Mucosa of gallbladder (tissue), 1 donor: Measurements from ENCODE around the gene PLA1A. TPM values are rescaled to one million over a fixed set of nuclear protein-coding genes. Genes with fewer than 3 reads are reported as not detected.
"Not testable (repeated sequence)": the region's sequence is repeated elsewhere in the genome, so short reads cannot be mapped to it uniquely, and the experiment has no call there.

Experiments
- DNase-seq: peaks from one replicate; pipeline ENCODE4 v3.0.0-alpha.2; 2020; ENCODE audit warnings: low spot score
- total RNA-seq: library from RNA; stranded (reverse); gene quantifications from one replicate; pipeline ENCODE4 v1.2.1, GENCODE V29; 2021
- donor health status: DM: no; HTN: no; CAD: no.

PLA1A gene, protein sequence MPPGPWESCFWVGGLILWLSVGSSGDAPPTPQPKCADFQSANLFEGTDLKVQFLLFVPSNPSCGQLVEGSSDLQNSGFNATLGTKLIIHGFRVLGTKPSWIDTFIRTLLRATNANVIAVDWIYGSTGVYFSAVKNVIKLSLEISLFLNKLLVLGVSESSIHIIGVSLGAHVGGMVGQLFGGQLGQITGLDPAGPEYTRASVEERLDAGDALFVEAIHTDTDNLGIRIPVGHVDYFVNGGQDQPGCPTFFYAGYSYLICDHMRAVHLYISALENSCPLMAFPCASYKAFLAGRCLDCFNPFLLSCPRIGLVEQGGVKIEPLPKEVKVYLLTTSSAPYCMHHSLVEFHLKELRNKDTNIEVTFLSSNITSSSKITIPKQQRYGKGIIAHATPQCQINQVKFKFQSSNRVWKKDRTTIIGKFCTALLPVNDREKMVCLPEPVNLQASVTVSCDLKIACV
- 1.6 TPM for total RNA-seq

DNA sequence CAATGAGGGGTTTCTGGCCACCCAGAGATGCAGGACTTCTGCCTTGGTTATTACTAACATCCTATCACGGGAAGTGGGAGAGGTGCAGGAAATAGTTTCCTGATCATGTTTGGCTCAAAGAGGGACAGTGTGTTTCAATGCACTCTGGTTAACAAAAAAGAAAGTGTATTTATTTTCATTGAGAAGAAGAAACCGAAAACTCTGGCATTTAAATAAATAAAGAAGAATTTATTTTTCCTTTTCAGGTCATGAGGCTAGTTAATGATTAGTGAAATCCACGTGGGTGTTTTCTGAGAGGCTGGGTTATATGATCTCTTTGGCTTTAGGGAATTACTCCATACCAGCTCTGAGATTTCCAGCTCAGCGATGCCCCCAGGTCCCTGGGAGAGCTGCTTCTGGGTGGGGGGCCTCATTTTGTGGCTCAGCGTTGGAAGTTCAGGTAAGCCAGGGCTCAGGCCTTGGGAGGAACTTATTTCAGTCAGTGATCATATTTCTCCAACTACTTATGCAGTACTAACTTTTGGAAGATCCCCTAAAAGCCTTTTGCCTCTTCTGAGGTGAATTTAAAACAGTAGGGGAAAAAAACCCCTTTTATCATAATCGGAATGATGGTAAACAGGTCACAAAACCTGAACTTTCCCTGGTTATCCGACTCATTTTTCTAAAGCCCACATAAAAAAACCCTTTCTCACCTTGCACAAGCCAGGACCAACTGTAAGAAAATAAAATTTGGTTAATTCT is at the start of gene PLA1A:
Gene PLA1A, plus strand, starts transcription at position 338 of the 741 bp plus-strand sequence. Its CDS starts 29 bp downstream, at position 367.
- DNase-seq, result no peak

DNA sequence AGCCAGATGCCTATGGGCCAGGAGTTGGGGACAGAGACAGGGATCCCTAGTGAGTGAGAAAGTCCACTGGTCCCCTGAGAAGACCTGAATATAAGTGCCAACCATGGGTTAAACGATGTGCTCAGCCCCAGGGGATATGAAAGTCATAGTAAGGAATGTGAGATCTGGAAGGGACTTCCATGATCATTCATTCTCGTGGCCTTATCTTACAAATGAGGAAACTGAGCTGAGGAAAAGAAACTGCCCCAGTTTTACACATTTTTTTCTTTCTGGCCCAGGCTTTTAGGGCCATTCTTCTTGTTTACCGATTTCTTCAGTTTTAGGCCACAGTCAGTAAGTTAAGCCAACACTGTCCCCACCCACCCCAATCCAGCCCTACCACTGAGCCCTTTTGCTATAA is 49.3 kb upstream of the PLA1A start:
- DNase-seq, result no peak

DNA sequence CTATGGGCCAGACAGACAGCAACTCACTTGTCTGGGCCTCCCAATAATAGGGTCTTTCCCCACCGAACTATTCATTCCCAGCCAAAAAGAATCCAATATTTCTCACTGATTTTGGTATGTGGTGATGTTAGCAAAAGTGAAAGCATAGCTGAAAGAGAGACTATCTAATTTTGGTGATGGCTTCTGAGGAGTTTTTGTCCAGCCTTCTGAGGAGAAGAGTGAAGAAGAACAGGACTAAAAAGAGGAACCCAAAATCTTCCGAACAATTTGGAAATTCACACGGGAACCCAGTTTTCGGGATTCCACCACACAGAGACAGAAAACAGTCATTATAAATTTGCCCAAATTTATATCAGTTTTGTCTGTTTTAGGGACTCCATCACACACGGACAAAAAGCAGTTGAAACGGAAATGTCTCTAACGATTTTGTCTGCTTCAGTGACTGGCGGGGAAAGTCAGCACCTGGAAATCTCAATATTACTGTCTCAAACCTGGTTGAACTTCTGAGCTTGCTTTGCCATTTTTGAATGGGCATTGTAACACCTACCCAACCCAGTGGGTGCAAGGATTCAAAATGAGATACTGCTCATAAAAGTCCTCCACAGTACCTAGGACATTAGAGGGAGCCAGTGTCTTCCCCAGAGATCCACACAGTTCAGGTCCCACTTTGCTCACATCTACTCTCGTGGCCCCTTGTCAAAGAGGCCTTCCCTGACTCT is 47.3 kb upstream of the PLA1A start:
- DNase-seq, result no peak

DNA sequence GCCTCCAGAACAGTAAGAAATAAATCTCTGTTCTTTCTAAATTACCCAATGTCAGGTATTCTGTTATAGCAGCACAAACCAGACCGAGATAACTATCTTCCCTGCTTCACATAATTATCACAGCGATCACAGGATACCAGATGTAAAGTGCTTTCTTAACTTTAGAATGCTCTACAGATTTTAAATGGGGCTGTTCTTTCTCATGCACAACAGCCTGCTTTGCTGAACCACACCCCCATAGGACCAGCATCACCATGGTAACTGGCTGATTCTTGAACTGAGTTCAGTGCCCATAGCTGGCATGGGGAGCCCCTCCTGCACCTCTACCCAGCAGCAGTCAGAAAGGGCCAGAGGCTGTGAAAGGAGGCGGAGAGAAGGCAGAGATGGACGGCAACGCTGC is 46.1 kb upstream of the PLA1A start:
- DNase-seq, result no peak

DNA sequence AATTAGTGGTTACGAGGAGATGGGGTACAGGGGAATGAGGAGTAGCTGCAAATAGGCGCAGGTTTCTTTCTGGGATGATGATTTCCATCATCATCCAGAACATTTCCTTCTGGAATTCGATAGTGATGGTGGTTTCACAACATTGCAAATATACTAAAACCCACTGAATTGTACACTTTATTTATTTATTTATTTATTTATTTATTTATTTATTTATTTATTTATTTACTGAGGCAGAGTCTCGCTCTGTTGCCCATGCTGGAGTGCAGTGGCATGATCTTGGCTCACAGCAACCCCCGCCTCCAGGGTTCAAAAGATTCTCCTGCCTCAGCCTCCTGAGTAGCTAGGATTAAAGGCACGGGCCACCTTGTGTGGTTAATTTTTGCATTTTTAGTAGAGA is 44.8 kb upstream of the PLA1A start:
- not testable (repeated sequence) for DNase-seq

DNA sequence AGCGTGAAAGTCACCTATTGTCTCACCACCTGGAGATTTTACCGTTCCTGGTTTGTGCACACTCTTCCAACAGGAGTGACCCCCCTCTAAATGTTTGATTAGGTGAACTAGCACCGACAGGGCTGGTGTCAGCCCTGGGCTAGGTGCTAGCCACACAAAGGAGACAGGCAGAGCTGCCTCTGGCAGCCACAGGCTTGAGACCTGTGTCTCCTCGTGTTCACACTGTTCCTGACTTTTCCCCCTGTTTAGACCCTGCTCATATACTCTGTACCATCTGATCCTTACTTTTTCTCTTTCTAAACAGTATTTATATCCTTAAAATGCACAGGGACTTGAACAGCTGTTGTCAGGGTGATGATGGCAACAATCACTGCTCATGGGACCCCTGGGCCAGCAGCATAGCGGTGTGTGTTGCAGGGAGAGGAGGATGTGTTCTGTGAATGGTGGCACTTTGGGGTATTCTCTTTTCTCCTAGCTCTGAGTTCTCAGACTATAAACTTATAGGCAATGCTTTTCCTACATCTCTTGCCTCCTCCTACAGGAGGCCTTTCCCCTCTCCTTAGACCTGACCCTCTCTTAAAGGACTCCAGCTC is 43.8 kb upstream of the PLA1A start:
- DNase-seq, result no peak

DNA sequence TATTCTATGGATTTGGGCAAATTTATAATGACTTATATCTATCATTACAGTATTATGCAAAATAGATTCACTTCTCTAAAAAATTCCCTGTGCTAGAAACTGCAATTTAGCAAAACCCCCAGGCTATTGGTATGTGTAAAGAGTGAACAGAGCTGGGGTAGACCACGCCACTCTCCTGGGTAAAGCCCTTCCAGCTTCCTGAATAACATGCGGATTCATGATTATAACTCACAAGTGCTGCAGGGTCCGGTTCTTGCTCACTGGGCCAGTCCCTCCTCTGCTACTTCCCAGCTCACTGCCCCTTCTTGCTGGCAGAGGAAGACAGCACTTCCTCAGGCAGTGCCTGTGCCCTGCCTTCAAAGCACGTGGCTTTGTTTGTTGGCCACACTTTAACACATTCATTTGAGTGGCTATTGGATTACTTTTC is 42.4 kb upstream of the PLA1A start:
- DNase-seq, result no peak

DNA sequence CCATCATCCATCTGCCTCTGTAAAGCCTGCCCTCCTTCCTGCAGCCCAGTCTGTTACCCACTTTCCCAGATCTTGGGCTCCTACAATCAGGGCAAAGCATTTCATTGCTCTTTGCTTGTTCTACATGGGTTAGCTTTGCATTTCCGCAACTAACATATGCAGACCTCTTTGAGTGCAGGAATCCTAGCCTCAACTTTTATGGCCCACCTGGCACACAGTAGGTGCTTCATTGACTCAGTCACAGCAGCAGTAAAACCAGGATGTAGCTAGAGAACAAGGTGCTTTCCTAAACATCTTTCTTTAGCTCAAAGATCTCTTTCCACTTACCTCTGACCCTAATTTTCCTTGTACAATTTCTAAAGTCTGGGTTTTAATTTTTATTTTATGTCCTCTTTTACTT is 41.8 kb upstream of the PLA1A start:
- DNase-seq, result no peak

DNA sequence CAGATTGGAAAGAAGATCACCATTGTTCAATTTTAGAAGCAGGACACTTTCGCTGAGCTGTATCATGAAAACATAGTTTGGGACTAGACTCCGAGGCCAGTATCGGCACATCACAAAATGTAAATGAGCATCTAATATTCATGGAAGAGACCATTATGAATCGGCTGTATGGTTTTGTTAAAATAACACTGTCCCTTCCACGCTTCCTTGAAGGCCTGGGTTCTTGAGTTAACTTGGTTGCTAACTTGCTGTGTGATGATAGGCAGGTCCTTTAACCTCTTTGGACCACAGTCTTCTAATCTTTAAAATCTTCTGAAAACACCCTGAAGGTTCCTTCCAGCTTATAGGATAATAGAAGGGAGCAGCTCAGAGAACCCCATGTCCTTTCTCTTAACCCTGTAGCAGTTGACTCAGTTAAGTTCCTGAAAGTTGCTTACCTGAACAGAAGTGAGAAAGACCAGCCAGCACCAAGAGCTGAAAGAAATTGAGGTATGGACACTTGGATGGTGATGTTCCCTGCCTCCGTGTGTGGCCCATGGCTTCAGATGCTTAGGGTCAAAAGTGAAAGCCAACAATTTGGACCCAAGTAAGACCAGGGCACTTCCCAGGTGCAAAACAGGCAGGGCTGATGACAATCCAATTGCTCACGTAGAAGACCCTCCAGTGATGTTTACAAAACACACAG is 40.4 kb upstream of the PLA1A start:
- DNase-seq, result no peak

DNA sequence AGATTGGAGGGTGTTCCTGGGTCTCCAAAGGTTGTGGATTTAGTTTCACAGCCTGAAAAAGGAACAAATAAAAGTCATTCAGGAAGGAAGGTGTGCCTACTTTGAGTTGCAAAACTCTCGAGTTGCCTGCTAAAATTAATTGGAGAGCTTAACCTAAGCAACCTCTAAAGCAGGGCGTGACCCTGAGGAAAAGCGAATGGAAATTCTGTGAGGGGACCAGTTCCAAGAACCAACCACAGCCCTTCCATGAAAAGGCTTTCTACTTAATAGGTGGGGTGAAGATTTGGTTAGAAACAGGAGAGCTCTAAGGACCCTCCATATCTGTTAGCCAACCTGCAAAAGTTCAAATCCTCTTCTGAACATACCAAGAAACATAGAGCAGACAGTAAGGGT is 39.8 kb upstream of the PLA1A start:
- DNase-seq, result no peak

DNA sequence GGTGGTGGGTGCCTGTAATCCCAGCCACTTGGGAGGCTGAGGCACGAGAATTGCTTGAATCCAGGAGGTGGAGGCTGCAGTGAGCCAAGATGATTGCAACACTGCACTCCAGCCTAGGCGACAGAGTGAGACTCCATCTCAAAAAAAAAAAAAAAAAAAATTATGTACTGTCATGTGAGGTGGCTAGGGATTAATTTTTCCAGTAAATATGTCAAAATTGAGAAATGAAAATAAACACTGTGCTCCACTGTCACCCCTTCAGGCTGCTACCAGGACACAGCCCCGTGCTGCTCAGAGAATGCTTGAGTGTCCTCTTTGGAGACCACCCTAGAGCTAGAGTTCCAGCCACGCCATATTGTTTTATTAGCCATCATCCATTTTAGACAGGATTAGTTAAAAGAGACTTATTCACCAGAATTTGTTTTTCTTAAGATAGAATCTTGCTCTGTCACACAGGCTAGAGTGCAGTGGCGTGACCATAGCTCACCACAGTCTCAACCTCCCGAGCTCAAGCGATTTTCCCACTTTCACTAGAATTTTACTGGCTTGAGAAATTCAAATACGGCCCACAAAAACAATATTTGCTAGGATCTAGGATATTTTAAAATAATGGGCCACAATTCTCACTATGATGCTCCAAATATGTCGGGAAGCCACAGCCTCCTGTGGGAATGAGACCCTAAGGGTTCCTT is 38.9 kb upstream of the PLA1A start:
- DNase-seq, result no peak

DNA sequence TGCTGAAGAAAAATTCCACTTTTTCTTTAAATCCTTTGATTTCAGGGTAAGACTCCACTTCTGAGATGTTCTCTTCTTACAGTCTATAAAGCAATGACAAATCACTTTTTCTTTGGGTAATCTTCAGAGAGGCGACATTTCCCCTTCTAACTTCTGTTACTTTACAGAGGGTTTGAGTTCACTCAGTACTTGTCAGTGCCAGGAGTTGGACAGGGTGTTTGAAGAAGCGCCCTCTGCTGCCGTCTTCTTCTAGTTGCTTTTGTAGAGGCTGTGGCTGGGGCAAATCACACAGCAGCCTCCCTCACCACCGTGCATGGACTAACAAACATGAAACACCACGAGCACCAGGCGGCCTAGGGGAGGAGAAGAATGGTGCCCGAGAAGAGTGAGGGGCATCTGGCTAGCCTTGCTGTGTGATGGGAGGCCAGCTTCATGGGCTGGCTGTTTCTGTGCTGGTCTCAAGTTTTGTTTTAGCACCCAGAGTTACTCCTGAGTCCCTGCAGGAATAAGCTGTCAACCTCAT is 38.2 kb upstream of the PLA1A start, which contains the start of gene CD80:
Gene CD80, minus strand, starts transcription at position 174 of the 523 bp plus-strand sequence. CDS start 1,886 bp downstream, outside the sequence.
- DNase-seq, result peak; percentile 74

DNA sequence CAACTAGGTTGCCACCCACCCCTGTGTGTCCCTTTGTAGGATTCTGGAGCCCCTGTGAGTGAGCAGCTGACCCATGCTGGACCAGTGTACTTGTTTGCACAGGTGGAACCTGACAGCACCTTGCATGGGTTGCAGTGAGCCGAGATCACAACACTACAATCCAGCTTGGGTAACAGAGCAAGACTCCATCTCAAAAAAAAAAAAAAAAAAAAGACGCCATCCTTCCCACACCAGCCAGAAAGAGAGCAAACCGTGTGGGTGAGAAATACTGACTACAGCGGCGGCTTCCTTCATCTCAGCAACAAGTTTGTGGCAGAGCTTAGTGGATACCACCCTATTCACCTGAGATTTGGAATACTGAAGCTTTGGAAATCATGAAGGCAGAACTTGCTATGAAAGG is 37.5 kb upstream of the PLA1A start:
- no peak for DNase-seq

DNA sequence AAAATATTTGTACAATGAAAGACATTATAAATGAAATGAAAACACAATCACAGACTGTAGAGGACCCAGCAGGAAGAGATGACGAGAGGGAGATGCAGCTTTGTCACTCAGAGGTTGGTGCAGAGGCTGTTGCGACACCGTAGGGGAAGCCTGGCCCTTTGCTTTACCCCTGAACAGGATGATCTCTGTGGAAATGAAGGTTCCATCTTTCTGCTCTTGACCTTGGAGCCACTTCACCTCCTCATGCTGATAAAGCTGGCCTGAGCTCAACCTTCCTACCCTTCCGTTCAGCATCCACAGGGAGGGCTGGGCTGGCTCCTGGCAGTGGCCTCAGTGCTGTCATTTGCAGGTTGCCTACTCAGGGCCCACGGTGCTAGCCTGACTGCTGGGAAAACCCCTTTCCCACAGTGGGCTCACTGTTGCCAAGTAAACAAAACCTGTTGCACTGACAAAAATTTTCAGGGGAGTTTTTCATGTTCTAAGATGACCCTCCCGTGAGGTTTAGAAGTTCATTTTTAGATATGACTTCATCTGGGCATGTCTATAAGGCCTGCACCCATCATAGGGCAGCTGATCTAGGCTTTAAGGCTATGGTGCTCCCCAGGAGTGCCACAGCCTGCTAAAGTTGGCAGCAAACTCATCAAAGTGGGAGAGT is 35.3 kb upstream of the PLA1A start:
- no peak for DNase-seq

DNA sequence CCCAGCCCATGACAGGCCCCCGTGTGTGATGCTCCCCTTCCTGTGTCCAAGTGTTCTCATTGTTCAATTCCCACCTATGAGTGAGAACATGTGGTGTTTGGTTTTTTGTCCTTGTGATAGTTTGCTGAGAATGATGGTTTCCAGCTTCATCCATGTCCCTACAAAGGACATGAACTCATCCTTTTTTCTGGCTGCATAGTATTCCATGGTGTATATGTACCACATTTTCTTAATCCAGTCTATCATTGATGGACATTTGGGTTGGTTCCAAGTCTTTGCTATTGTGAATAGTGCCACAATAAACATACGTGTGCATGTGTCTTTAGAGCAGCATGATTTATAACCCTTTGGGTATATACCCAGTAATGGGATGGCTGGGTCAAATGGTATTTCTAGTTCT is 34.4 kb upstream of the PLA1A start:
- not testable (repeated sequence) for DNase-seq

DNA sequence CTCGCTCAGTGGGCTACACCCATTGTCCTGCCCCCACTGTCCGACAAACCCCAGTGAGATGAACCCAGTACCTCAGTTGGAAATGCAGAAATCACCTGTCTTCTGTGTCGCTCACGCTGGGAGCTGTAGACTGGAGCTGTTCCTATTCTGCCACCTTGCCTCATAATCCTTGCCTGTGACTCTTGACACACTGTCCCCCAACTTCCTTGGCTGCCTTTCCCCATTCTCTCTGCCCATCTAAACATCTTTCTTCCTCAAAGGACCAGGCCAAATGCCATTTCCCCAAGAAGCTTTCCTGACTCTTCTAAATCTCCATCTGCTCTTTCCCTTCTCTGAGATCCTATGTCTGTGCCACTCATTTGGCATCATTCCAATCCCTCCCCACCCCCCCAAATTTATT is 28.5 kb upstream of the PLA1A start:
- no peak for DNase-seq

DNA sequence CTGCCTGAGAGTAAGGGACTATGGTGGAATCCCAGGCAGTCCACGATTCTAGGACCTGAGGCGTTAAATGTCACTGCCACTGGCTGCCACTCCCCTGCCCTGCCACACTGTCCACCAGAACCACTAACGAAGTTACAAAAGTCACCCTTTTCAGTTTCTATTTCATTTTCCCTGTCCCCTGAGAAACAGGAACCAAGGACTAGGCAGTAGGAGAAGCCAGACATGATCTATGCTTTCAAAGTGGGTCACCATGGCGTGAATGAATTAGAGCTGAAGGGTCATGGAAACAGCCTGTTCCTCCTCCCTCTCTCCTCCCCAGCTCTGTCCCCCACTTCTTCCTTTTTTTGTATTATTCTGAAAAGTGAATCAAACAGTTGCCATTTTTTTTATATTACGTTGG is 27.5 kb upstream of the PLA1A start:
- no peak for DNase-seq

DNA sequence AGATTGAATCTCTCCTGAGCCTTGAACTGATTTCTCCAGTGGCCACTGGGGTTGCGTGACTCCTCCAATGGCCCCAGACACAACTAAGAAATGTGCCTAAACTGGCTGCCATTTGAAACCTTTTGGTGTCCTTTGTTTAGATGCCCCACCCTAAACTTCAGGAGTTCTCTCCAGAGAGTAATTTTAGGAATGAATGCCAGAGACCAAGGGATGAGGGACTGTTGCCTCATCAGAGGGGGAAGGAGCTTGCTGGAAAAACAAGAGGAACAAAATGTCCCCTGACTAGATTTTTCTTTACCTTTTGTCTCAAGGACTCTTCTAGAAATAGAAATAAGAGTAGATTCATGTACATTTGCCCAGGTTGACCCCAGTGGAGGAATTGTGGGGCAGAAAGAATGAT is 26.5 kb upstream of the PLA1A start:
- DNase-seq, result no peak

DNA sequence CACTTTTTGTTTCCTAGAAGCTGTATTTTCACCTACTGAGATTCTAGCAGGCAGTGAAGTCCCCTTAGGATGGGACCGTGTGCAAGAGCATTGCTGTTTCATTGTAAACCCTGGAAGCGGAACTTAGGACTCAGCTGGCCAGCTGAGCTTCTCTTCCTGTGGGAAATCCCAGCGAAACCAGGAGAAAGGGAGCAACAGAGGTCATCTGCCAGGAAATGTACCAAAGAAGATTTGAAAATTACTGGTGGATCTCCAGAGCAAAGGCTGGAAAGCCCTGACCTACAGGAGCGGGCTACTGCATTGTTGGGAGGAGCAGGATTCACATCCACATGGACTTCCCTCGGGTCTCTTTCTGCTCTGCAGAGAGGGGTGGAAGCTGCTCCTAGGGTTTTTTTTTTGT is 26.0 kb upstream of the PLA1A start:
- no peak for DNase-seq

DNA sequence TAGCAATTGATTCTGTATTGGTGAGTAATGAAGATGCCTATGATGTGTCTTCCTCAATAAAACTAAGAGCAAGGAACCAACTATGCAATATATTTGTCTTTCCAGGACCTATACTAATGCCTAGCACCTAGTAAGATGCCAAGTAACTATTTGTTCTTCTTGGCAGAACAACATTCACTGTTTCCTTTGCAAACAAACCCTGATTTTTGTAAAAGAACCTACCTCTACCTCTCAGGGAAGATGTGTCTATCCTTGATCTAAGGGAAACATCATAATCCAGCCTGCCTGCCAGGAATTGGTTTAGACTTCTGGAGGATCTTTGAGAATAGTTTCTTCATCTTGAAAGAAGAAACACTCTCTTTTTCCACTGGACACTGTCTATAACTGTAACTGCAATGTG is 22.2 kb upstream of the PLA1A start:
- DNase-seq, result no peak
